ENCODE results near the gene CCDC175. TPM values are rescaled to one million over a fixed set of nuclear protein-coding genes. Genes with fewer than 3 reads are reported as not detected.

Gene CCDC175
- total and polyA plus RNA-seq, 10 of the 15 experiments (the other 5 are each of a cell fraction or from before 2014, with no cell fraction given) = not detected

DNA sequence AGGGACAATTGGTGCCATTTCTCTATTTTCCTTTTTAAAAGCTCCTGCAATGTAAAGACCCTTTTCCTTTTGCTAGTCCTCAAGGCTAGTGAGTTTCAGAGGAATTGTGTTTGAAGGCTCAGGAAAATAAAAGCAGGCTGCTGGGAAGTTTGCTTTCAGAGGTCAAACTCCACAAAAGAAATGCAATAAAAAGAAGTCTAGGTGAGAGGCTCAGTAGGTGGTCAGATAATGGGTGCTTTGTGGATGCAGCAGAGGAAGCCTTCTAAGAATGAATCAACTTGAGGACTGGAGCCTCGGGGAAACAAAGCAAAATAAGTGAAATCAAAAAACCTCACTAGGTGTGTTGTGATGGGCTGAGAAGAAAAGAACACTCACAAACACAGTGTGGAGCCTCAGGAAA lies 10.3 kb downstream of the CCDC175 start:
- no peak overlapping the region for H3K27ac ChIP-seq (ENCODE audit: control insufficient read depth, insufficient read depth)
- BruUV-seq (replicated peaks) = no TSS peak
- POLR2A ChIA-PET = no interaction called here
- H3K9ac ChIP-seq (ENCODE audit: control insufficient read depth, insufficient read depth, low read length) = no peak overlapping the region
- no peak overlapping the region for H3K4me3 ChIP-seq
- no peaks in the 10 kb centered on the region for H4K20me1 ChIP-seq (ENCODE audit: control insufficient read depth, insufficient read depth)
- in situ Hi-C loops (cut with MboI) (no loop called here), intact Hi-C loops (cut with micrococcal nuclease; ENCODE audit: unreplicated experiment) (no loop called here)
- TF ChIP-seq CREM (IDR thresholded peaks at IDR 0.05; ENCODE audit: low read depth) = no peak
- TF ChIP-seq NR2F1 (conservative IDR thresholded peaks at IDR 0.05) = no peak
- no peak for TF ChIP-seq SMARCA5 (IDR thresholded peaks at IDR 0.05)
- TF ChIP-seq KDM1A (IDR thresholded peaks at IDR 0.05; ENCODE audit: borderline replicate concordance) = no peak
- no peak for TF ChIP-seq RUNX3 (IDR thresholded peaks at IDR 0.05; ENCODE audit: low read length)
- no peak for TF ChIP-seq MEF2B (IDR thresholded peaks at IDR 0.05; ENCODE audit: partially characterized antibody, poor library complexity, severe bottlenecking)
- no peaks in the 10 kb centered on the region for H3K4me1 ChIP-seq (ENCODE audit: control insufficient read depth, insufficient read depth, low read length)
- SMC1A ChIA-PET (ENCODE audit: uncharacterized antibody, unreplicated experiment) = no interaction called here
- FAIRE-seq = no peak
- H3K79me2 ChIP-seq (ENCODE audit: control insufficient read depth, insufficient read depth, low read length) = no peaks in the 10 kb centered on the region
- H3K36me3 ChIP-seq (ENCODE audit: control insufficient read depth in 2 of 2, insufficient read depth in 2 of 2, low read length in 1 of 2) = no peaks in the 10 kb centered on the region
- no peak overlapping the region for H2AFZ ChIP-seq (ENCODE audit: control insufficient read depth, low read depth, low read length)
- CTCF ChIA-PET = interaction anchor here (2.1 to 3.7 kb wide), 2 partner anchors 11 to 59 kb away, joined by 5 to 20 read pairs; partner anchors contain the start of gene CCDC175
- RAD21 ChIA-PET (ENCODE audit: unreplicated experiment) = no interaction called here
- 0% methylated on average over 1 of the region's 1 CpG for WGBS (ENCODE audit: insufficient coverage, insufficient replicate concordance, low lambda C conversion rate, missing lambda C conversion rate)
- H3K9me3 ChIP-seq (replicated peaks; ENCODE audit: control insufficient read depth, insufficient read depth, low read length) = no peaks in the 10 kb centered on the region
- no peak for ATAC-seq
- no peaks in the 10 kb centered on the region; a peak in 1 of 4 replicates for H3K27me3 ChIP-seq (replicated peaks in 1 of 2; ENCODE audit: control insufficient read depth in 2 of 2, insufficient read depth in 2 of 2, low read length in 1 of 2)
- DNase-seq (ENCODE audit: low read depth, low spot score) = no peak
- H3K4me2 ChIP-seq (ENCODE audit: control insufficient read depth, insufficient read depth) = no peak overlapping the region

DNA sequence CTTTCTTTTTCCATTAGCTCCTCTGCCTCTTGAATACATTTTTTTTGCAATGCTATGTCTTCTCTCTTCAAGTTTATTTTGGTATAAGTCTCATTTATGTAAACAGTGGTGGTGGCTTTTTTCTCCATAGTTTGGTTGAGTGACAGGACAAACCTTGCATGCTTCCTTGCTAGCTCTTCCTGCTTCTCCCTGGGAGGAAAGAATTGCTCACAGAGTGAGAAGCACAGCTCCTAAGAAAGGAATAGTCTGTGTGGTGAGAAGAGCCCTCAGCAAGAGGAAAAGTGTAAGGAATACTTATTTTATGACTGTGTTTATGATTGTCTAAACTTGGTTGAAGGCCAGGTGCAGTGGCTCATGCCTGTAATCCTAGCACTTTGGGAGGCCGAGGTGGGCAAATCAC lies 11.5 kb downstream of the CCDC175 start:
- DNase-seq (ENCODE audit: low read depth, low spot score) (no peak), ATAC-seq (no peak), FAIRE-seq (no peak)
- no peak overlapping the region for H3K9ac ChIP-seq (ENCODE audit: control insufficient read depth, insufficient read depth, low read length)
- ChIA-PET RAD21 (ENCODE audit: unreplicated experiment) (interaction anchor here (1.7 kb wide), 1 partner anchor 12 kb away, joined by 4 read pairs; the partner anchor contains the start of gene CCDC175), CTCF (interaction anchor here (2.1 to 3.7 kb wide), 2 partner anchors 12 to 58 kb away, joined by 5 to 20 read pairs; partner anchors contain the start of gene CCDC175), SMC1A (ENCODE audit: uncharacterized antibody, unreplicated experiment) (no interaction called here), POLR2A (no interaction called here)
- in situ Hi-C loops (cut with MboI) (no loop called here), intact Hi-C loops (cut with micrococcal nuclease; ENCODE audit: unreplicated experiment) (no loop called here)
- no peak overlapping the region for H3K4me3 ChIP-seq
- H4K20me1 ChIP-seq (ENCODE audit: control insufficient read depth, insufficient read depth) = no peaks in the 10 kb centered on the region
- H3K4me2 ChIP-seq (ENCODE audit: control insufficient read depth, insufficient read depth) = no peak overlapping the region
- no TSS peak for BruUV-seq (replicated peaks)
- no peak overlapping the region for H2AFZ ChIP-seq (ENCODE audit: control insufficient read depth, low read depth, low read length)
- no peaks in the 10 kb centered on the region for H3K4me1 ChIP-seq (ENCODE audit: control insufficient read depth, insufficient read depth, low read length)
- no peaks in the 10 kb centered on the region for H3K79me2 ChIP-seq (ENCODE audit: control insufficient read depth, insufficient read depth, low read length)
- H3K36me3 ChIP-seq (ENCODE audit: control insufficient read depth in 2 of 2, insufficient read depth in 2 of 2, low read length in 1 of 2) = no peaks in the 10 kb centered on the region
- H3K9me3 ChIP-seq (replicated peaks; ENCODE audit: control insufficient read depth, insufficient read depth, low read length) = no peaks in the 10 kb centered on the region
- H3K27me3 ChIP-seq (replicated peaks in 1 of 2; ENCODE audit: control insufficient read depth in 2 of 2, insufficient read depth in 2 of 2, low read length in 1 of 2) = no peaks in the 10 kb centered on the region; a peak in 1 of 4 replicates
- no peak overlapping the region for H3K27ac ChIP-seq (ENCODE audit: control insufficient read depth, insufficient read depth)
- WGBS (ENCODE audit: insufficient coverage, insufficient replicate concordance, low lambda C conversion rate, missing lambda C conversion rate) = 0% methylated on average over 1 of the region's 1 CpG
- no peak for TF ChIP-seq RAD51 (IDR thresholded peaks at IDR 0.05)
- no peak for TF ChIP-seq RUNX3 (IDR thresholded peaks at IDR 0.05; ENCODE audit: low read length)
- TF ChIP-seq, protein P1, sequence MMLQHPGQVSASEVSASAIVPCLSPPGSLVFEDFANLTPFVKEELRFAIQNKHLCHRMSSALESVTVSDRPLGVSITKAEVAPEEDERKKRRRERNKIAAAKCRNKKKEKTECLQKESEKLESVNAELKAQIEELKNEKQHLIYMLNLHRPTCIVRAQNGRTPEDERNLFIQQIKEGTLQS (IDR thresholded peaks at IDR 0.05; ENCODE audit: borderline replicate concordance, extremely low read depth, low read depth, low read length) = no peak
- TF ChIP-seq POLR2AphosphoS2 (IDR thresholded peaks at IDR 0.05; ENCODE audit: low read depth, low read length) = no peak
- no peak for TF ChIP-seq CHD1 (IDR thresholded peaks at IDR 0.05; ENCODE audit: low read depth, low read length)
- TF ChIP-seq STAT3 (IDR thresholded peaks at IDR 0.05; ENCODE audit: low read depth, low read length) = no peak
- no peak for TF ChIP-seq HDGF (IDR thresholded peaks at IDR 0.05)
- TF ChIP-seq IRF5 (IDR thresholded peaks at IDR 0.05; ENCODE audit: borderline replicate concordance) = no peak
- TF ChIP-seq MAX (IDR thresholded peaks at IDR 0.05; ENCODE audit: low read depth, low read length) = no peak
- TF ChIP-seq SUPT20H (IDR thresholded peaks at IDR 0.05; ENCODE audit: borderline replicate concordance, control insufficient read depth, low read depth, low read length) = no peak
- no peak for TF ChIP-seq IKZF2 (IDR thresholded peaks at IDR 0.05)
- no peak for TF ChIP-seq GATAD2B (conservative IDR thresholded peaks at IDR 0.05; ENCODE audit: low read depth)
- no peak for TF ChIP-seq SIX5 (IDR thresholded peaks at IDR 0.05; ENCODE audit: low read depth, low read length, severe bottlenecking)
- no peak for TF ChIP-seq HDAC6 (IDR thresholded peaks at IDR 0.05; ENCODE audit: unreplicated experiment)

All from GM12878 (cell line).